ENCODE measurements around the gene CEP104. TPM values are rescaled to one million over a fixed set of nuclear protein-coding genes. Genes with fewer than 3 reads are reported as not detected.

Gene CEP104
- total and polyA plus RNA-seq, 10 of the 15 experiments (the other 5 are each of a cell fraction or from before 2014, with no cell fraction given): 7.2 to 34.8 (median 19.3) TPM

DNA sequence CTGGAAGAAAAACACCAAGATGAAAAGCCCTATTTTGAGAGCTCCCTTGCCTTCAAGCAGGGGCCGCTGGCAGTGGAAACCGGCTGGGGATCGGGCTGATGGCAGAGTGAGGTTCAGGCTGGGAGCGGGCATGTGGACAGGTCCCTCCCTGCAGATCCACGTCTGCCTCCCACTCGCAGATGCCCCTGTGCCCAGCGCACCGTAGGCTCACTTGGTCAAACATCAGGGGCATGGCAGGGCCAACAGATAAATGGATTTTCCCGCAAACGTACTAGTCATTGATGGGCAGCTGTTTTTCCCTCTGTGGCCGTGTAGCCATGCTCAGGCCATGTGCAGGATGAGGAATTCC, 49.6 kb upstream of the CEP104 start:
- SMC1A ChIA-PET (ENCODE audit: uncharacterized antibody, unreplicated experiment): interaction anchor here (0.6 kb wide), 1 partner anchor 8 kb away, joined by 3 read pairs; no protein-coding TSS in a partner anchor
- no peaks in the 10 kb centered on the region for H4K20me1 ChIP-seq (ENCODE audit: control insufficient read depth, insufficient read depth)
- no peak overlapping the region for H2AFZ ChIP-seq (ENCODE audit: control insufficient read depth, low read depth, low read length)
- H3K27ac ChIP-seq (ENCODE audit: control insufficient read depth, insufficient read depth): no peak overlapping the region
- H3K4me3 ChIP-seq: no peak overlapping the region
- 75% methylated on average over 11 of the region's 11 CpGs for WGBS (ENCODE audit: insufficient coverage, insufficient replicate concordance, low lambda C conversion rate, missing lambda C conversion rate)
- BruUV-seq (replicated peaks): no TSS peak
- no peak overlapping the region for H3K9ac ChIP-seq (ENCODE audit: control insufficient read depth, insufficient read depth, low read length)
- no peaks in the 10 kb centered on the region for H3K4me1 ChIP-seq (ENCODE audit: control insufficient read depth, insufficient read depth, low read length)
- POLR2A ChIA-PET: interaction anchor here (0.7 kb wide), 1 partner anchor 881 kb away, joined by 4 read pairs; no protein-coding TSS in a partner anchor
- H3K27me3 ChIP-seq (replicated peaks in 1 of 2; ENCODE audit: control insufficient read depth in 2 of 2, insufficient read depth in 2 of 2, low read length in 1 of 2): peaks cover 3 to 4% of the 10 kb centered on the region in 2 experiments; a peak in 3 of 4 replicates
- H3K36me3 ChIP-seq (ENCODE audit: control insufficient read depth in 2 of 2, insufficient read depth in 2 of 2, low read length in 1 of 2): no peaks in the 10 kb centered on the region
- H3K79me2 ChIP-seq (ENCODE audit: control insufficient read depth, insufficient read depth, low read length): no peaks in the 10 kb centered on the region
- no peak for ATAC-seq
- DNase-seq (ENCODE audit: low read depth, low spot score): no peak
- CTCF ChIA-PET: interaction anchor here (0.6 to 1.3 kb wide), 2 partner anchors 131 to 1525 kb away, joined by 3 read pairs; no protein-coding TSS in a partner anchor
- in situ Hi-C loops (cut with MboI) (no loop called here), intact Hi-C loops (cut with micrococcal nuclease; ENCODE audit: unreplicated experiment) (no loop called here)
- RAD21 ChIA-PET (ENCODE audit: unreplicated experiment): interaction anchor here (1.3 kb wide), 1 partner anchor 49 kb away, joined by 3 read pairs; the partner anchor contains the start of genes CEP104 and DFFB
- FAIRE-seq: no peak
- no peak overlapping the region for H3K4me2 ChIP-seq (ENCODE audit: control insufficient read depth, insufficient read depth)
- H3K9me3 ChIP-seq (replicated peaks; ENCODE audit: control insufficient read depth, insufficient read depth, low read length): no peaks in the 10 kb centered on the region
- TF ChIP-seq CEBPB (IDR thresholded peaks at IDR 0.05; ENCODE audit: borderline replicate concordance in 1 of 2, low read depth in 2 of 2, low read length in 2 of 2) (no peak), EGR1 (IDR thresholded peaks at IDR 0.05; ENCODE audit: borderline replicate concordance in 1 of 2, low read depth in 2 of 2, low read length in 2 of 2) (no peak), RCOR1 (conservative IDR thresholded peaks at IDR 0.05; ENCODE audit: low read depth, low read length) (no peak), CBX3 (IDR thresholded peaks at IDR 0.05; ENCODE audit: borderline replicate concordance, low read depth) (no peak), DPF2 (IDR thresholded peaks at IDR 0.05) (no peak), BMI1 (IDR thresholded peaks at IDR 0.05; ENCODE audit: borderline replicate concordance) (no peak), ZZZ3 (IDR thresholded peaks at IDR 0.05; ENCODE audit: control insufficient read depth, insufficient read length, low read depth) (no peak), NR2C1 (IDR thresholded peaks at IDR 0.05) (no peak), SUPT20H (IDR thresholded peaks at IDR 0.05; ENCODE audit: borderline replicate concordance, control insufficient read depth, low read depth, low read length) (no peak), NFXL1 (IDR thresholded peaks at IDR 0.05; ENCODE audit: borderline replicate concordance) (no peak), SUZ12 (IDR thresholded peaks at IDR 0.05; ENCODE audit: unreplicated experiment) (no peak)
- TF ChIP-seq, protein P1, sequence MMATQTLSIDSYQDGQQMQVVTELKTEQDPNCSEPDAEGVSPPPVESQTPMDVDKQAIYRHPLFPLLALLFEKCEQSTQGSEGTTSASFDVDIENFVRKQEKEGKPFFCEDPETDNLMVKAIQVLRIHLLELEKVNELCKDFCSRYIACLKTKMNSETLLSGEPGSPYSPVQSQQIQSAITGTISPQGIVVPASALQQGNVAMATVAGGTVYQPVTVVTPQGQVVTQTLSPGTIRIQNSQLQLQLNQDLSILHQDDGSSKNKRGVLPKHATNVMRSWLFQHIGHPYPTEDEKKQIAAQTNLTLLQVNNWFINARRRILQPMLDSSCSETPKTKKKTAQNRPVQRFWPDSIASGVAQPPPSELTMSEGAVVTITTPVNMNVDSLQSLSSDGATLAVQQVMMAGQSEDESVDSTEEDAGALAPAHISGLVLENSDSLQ (IDR thresholded peaks at IDR 0.05): no peak
- TF ChIP-seq, protein P2, sequence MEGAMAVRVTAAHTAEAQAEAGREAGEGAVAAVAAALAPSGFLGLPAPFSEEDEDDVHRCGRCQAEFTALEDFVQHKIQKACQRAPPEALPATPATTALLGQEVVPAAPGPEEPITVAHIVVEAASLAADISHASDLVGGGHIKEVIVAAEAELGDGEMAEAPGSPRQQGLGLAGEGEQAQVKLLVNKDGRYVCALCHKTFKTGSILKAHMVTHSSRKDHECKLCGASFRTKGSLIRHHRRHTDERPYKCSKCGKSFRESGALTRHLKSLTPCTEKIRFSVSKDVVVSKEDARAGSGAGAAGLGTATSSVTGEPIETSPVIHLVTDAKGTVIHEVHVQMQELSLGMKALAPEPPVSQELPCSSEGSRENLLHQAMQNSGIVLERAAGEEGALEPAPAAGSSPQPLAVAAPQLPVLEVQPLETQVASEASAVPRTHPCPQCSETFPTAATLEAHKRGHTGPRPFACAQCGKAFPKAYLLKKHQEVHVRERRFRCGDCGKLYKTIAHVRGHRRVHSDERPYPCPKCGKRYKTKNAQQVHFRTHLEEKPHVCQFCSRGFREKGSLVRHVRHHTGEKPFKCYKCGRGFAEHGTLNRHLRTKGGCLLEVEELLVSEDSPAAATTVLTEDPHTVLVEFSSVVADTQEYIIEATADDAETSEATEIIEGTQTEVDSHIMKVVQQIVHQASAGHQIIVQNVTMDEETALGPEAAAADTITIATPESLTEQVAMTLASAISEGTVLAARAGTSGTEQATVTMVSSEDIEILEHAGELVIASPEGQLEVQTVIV (IDR thresholded peaks at IDR 0.05; ENCODE audit: borderline replicate concordance, partially characterized antibody): no peak
- TF ChIP-seq, protein P3, sequence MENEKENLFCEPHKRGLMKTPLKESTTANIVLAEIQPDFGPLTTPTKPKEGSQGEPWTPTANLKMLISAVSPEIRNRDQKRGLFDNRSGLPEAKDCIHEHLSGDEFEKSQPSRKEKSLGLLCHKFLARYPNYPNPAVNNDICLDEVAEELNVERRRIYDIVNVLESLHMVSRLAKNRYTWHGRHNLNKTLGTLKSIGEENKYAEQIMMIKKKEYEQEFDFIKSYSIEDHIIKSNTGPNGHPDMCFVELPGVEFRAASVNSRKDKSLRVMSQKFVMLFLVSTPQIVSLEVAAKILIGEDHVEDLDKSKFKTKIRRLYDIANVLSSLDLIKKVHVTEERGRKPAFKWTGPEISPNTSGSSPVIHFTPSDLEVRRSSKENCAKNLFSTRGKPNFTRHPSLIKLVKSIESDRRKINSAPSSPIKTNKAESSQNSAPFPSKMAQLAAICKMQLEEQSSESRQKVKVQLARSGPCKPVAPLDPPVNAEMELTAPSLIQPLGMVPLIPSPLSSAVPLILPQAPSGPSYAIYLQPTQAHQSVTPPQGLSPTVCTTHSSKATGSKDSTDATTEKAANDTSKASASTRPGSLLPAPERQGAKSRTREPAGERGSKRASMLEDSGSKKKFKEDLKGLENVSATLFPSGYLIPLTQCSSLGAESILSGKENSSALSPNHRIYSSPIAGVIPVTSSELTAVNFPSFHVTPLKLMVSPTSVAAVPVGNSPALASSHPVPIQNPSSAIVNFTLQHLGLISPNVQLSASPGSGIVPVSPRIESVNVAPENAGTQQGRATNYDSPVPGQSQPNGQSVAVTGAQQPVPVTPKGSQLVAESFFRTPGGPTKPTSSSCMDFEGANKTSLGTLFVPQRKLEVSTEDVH (IDR thresholded peaks at IDR 0.05; ENCODE audit: low read depth, partially characterized antibody): no peak
- TF ChIP-seq, protein P4, sequence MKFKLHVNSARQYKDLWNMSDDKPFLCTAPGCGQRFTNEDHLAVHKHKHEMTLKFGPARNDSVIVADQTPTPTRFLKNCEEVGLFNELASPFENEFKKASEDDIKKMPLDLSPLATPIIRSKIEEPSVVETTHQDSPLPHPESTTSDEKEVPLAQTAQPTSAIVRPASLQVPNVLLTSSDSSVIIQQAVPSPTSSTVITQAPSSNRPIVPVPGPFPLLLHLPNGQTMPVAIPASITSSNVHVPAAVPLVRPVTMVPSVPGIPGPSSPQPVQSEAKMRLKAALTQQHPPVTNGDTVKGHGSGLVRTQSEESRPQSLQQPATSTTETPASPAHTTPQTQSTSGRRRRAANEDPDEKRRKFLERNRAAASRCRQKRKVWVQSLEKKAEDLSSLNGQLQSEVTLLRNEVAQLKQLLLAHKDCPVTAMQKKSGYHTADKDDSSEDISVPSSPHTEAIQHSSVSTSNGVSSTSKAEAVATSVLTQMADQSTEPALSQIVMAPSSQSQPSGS (IDR thresholded peaks at IDR 0.05; ENCODE audit: low read length): no peak
